Epithelial cell of esophagus (primary cell): ENCODE data around the gene ATOH8.
"Not testable (repeated sequence)": the region's sequence is repeated elsewhere in the genome, so short reads cannot be mapped to it uniquely, and the experiment has no call there.

Experiments used
- DNase-seq: peaks from one replicate; pipeline ENCODE4 v3.0.0; 2010; ENCODE audit warnings: low read depth
- H3K4me3 ChIP-seq: 2 replicates; pipeline ENCODE4 v1.5.1; 2011; ENCODE audit warnings: mild to moderate bottlenecking, low read length, control low read depth
- TF ChIP-seq, protein P1 (sequence below): IDR thresholded peaks from 2 replicates; pipeline ENCODE4 v1.5.1; 2011; ENCODE audit warnings: low read depth, mild to moderate bottlenecking, low read length, control low read depth, inconsistent platforms; ENCODE audit not compliant: insufficient read depth; ENCODE audit errors: missing control alignments

ATOH8 gene

GRCh38 chr2:85819811-85820510, 66.2 kb downstream of the ATOH8 start:
- TF ChIP-seq, protein P1, sequence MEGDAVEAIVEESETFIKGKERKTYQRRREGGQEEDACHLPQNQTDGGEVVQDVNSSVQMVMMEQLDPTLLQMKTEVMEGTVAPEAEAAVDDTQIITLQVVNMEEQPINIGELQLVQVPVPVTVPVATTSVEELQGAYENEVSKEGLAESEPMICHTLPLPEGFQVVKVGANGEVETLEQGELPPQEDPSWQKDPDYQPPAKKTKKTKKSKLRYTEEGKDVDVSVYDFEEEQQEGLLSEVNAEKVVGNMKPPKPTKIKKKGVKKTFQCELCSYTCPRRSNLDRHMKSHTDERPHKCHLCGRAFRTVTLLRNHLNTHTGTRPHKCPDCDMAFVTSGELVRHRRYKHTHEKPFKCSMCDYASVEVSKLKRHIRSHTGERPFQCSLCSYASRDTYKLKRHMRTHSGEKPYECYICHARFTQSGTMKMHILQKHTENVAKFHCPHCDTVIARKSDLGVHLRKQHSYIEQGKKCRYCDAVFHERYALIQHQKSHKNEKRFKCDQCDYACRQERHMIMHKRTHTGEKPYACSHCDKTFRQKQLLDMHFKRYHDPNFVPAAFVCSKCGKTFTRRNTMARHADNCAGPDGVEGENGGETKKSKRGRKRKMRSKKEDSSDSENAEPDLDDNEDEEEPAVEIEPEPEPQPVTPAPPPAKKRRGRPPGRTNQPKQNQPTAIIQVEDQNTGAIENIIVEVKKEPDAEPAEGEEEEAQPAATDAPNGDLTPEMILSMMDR = no peak
- no peak overlapping the region for H3K4me3 ChIP-seq
- no peak for DNase-seq

DNA sequence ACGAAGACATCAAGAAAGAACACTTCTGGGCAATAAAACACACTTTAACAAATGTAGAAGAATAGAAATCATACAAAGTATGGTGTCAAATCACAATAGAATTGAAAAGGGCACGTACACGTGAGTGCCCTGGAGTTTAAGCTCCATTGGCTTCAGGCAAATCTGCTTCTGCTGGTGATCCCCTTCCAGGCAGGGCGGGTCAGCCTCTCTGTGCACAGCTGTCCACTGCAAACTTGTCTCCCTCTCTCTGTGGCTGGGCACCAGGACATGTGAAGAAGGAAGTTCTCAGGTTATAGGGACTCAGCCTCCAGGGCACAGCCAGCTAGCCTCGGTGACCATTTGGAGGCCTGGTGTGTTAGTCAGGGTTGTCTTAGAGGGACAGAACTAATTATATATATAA, 69.0 kb downstream of the ATOH8 start:
- TF ChIP-seq, protein P1 = no peak
- no peak for DNase-seq
- H3K4me3 ChIP-seq = no peak overlapping the region

- no peak for DNase-seq
- TF ChIP-seq, protein P1 = no peak
- H3K4me3 ChIP-seq = no peak overlapping the region
Measured at GRCh38 chr2:85823951-85824350, 70.2 kb downstream of the ATOH8 start.

DNA sequence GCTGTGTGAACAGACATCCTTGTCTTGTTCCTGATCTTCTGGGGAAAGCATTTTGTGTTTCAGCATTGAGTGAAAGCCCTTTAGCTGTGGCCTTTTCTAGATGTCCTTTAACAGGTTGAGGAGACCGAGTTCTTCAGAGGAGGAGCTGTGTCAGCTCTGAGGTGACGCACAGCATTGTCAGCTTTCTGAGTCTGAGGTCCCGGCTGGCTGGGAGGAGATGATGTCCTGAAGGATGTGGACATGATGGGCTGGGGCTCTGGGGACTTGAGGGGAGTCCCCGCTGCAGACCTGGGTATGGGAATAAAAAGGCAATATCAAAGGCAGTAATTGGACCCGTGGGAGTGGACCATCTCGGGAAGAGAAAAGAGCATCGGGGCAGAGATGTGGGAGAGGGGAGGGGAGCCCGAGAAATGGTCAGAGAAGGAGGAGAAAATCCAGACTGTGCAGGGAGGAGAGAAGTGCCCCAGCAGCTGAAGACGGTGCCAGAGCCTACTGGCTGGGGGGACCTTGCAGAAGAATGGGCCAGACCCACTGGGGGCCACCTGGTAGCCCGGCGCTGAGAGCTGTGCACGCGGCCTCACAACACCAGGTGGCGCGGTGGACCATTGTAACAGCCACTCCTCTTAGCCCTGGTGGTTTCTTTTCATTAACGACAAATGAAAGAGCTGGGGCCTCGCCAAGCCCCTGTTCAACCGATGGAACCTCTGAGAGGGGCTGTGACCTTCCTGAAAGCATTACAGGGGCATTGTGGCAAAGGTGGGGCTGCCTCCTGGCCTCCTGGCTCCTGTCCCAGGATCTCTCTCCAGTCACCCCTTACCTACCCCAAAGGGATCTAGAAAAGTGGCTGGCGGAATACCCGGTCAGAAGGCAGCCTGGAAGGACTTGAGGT, 73.4 kb downstream of the ATOH8 start:
- no peak overlapping the region for H3K4me3 ChIP-seq
- DNase-seq = peak; percentile 58
- TF ChIP-seq, protein P1 = peak; percentile 82

DNA sequence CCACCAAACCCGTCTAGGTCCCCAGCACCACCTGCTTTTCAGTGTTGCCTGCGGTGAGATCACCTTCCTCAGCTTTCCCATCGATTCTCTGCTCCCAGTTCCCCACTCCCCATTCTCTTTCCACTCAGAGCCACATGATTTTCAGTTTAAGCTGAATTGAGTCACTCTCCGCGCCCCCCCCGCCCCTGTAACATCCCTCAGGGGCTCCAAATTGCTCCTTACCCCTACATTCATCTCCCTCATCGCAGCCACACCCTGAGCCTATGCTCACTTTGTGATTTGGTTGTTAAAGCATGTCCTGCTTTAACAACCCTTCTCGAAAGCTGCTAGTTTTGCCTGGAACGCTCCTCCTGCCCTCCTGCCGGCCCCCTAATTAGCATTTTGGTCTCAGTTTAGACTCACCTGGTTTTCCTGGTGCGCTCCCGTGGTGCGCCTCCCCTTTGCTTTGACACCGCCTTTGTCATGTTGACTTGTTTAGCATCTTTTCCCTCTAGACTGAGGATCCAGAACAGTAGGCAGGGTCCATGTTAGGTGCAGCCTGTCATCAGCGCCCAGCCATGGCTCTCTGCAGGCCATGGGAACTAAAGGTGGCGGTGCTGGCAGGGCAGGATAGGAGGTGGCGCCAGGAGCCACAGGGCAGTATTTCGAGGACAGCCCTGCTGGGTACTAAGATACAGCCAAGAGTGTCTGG, 74.2 kb downstream of the ATOH8 start:
- TF ChIP-seq, protein P1 = no peak
- no peak overlapping the region for H3K4me3 ChIP-seq
- no peak for DNase-seq

DNA sequence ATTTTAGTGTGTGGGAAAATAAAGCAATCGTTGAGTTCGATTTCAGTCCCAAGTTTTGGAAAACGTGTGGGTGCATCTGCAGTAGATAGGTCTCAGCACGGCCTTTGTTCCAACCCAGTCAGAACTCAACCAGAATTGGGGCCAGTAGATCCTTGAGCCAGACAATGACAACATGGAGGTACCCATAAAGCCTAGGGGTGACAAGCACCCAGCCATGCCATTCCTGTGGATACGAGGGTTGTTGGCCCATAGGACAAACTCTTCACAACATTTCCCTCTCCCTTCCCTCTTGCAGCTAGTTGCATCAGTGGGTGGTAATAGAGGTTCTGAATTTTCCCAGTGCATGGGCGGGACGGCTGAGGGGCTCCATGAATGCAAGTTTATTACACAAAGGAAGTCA, 74.9 kb downstream of the ATOH8 start:
- TF ChIP-seq, protein P1 = no peak
- no peak overlapping the region for H3K4me3 ChIP-seq
- no peak for DNase-seq

GRCh38 chr2:85829394-85829793, 75.6 kb downstream of the ATOH8 start:
- H3K4me3 ChIP-seq, DNase-seq: not testable (repeated sequence)
